ENCODE results near the gene CKB. TPM values are rescaled to one million over a fixed set of nuclear protein-coding genes. Genes with fewer than 3 reads are reported as not detected.
"Not testable (repeated sequence)": the region's sequence is repeated elsewhere in the genome, so short reads cannot be mapped to it uniquely, and the experiment has no call there.

Gene CKB
- total RNA-seq, 1 experiment from 2014 or later: 412 TPM

- Histone ChIP-seq H3K27me3 (ENCODE audit: control insufficient read depth, insufficient read depth, low read length) (peaks cover 15% of the 10 kb centered on the region), H3K36me3 (replicated peaks; ENCODE audit: control insufficient read depth, insufficient read depth, low read length) (no peaks in the 10 kb centered on the region; the same call in 1 of the 2 replicates), H3K4me3 (ENCODE audit: insufficient read depth, low read depth, low read length) (peak overlapping the region; percentile 90)
- DNase-seq: no peak
These were observed 5.5 kb upstream of the CKB start for GRCh38 chr14:103528146-103528586.

- Histone ChIP-seq H3K36me3 (replicated peaks; ENCODE audit: control insufficient read depth, insufficient read depth, low read length) (no peaks in the 10 kb centered on the region; the same call in 1 of the 2 replicates), H3K4me3 (ENCODE audit: insufficient read depth, low read depth, low read length) (no peak overlapping the region), H3K27me3 (ENCODE audit: control insufficient read depth, insufficient read depth, low read length) (peaks cover 15% of the 10 kb centered on the region)
- DNase-seq: no peak
These were observed 4.9 kb upstream of the CKB start for GRCh38 chr14:103527408-103528145.

- Histone ChIP-seq H3K27me3 (ENCODE audit: control insufficient read depth, insufficient read depth, low read length) (peaks cover 15% of the 10 kb centered on the region), H3K4me3 (ENCODE audit: insufficient read depth, low read depth, low read length) (no peak overlapping the region), H3K36me3 (replicated peaks; ENCODE audit: control insufficient read depth, insufficient read depth, low read length) (no peaks in the 10 kb centered on the region; the same call in 1 of the 2 replicates)
- DNase-seq: no peak
These were observed 4.3 kb upstream of the CKB start for GRCh38 chr14:103526914-103527248.

- H3K27me3 ChIP-seq (ENCODE audit: control insufficient read depth, insufficient read depth, low read length): peaks cover 15% of the 10 kb centered on the region
- H3K36me3 ChIP-seq (replicated peaks; ENCODE audit: control insufficient read depth, insufficient read depth, low read length): no peaks in the 10 kb centered on the region; the same call in 1 of the 2 replicates
- no peak for DNase-seq
- H3K4me3 ChIP-seq (ENCODE audit: insufficient read depth, low read depth, low read length): no peak overlapping the region
These were observed 3.8 kb upstream of the CKB start for GRCh38 chr14:103526247-103526913.

- H3K27me3 ChIP-seq (ENCODE audit: control insufficient read depth, insufficient read depth, low read length): peaks cover 15% of the 10 kb centered on the region
- not testable (repeated sequence) for H3K4me3 ChIP-seq (ENCODE audit: insufficient read depth, low read depth, low read length); DNase-seq; H3K36me3 ChIP-seq (replicated peaks; ENCODE audit: control insufficient read depth, insufficient read depth, low read length)
These were observed 3.0 kb upstream of the CKB start for GRCh38 chr14:103525430-103526246.

GRCh38 chr14:103524002-103524935 lies 1.6 kb upstream of the CKB start:
- Histone ChIP-seq H3K4me3 (ENCODE audit: insufficient read depth, low read depth, low read length) (no peak overlapping the region), H3K36me3 (replicated peaks; ENCODE audit: control insufficient read depth, insufficient read depth, low read length) (peaks cover 9% of the 10 kb centered on the region)

GRCh38 chr14:103523575-103523954 lies 935 bp upstream of the CKB start:
- no peak overlapping the region for H3K4me3 ChIP-seq (ENCODE audit: insufficient read depth, low read depth, low read length)
- peaks cover 10% of the 10 kb centered on the region for H3K36me3 ChIP-seq (replicated peaks; ENCODE audit: control insufficient read depth, insufficient read depth, low read length)
- peaks cover 15% of the 10 kb centered on the region for H3K27me3 ChIP-seq (ENCODE audit: control insufficient read depth, insufficient read depth, low read length)
- DNase-seq: peak; percentile 78

More at GRCh38 chr14:103524002-103524935, 1.6 kb upstream of the CKB start:
- H3K27me3 ChIP-seq (ENCODE audit: control insufficient read depth, insufficient read depth, low read length): peaks cover 15% of the 10 kb centered on the region
- DNase-seq: peak; percentile 69

GRCh38 chr14:103521951-103522563 lies 573 bp downstream of the CKB start:
- peaks cover 15% of the 10 kb centered on the region for H3K27me3 ChIP-seq (ENCODE audit: control insufficient read depth, insufficient read depth, low read length)
- peak overlapping the region; percentile 88 for H3K4me3 ChIP-seq (ENCODE audit: insufficient read depth, low read depth, low read length)
- peak; percentile 91 for DNase-seq
- H3K36me3 ChIP-seq (replicated peaks; ENCODE audit: control insufficient read depth, insufficient read depth, low read length): peaks cover 10% of the 10 kb centered on the region

- H3K4me3 ChIP-seq (ENCODE audit: insufficient read depth, low read depth, low read length): peak overlapping the region; percentile 88
- peaks cover 10% of the 10 kb centered on the region for H3K36me3 ChIP-seq (replicated peaks; ENCODE audit: control insufficient read depth, insufficient read depth, low read length)
- no peak for DNase-seq
- peaks cover 15% of the 10 kb centered on the region for H3K27me3 ChIP-seq (ENCODE audit: control insufficient read depth, insufficient read depth, low read length)
These were observed 1.1 kb downstream of the CKB start for GRCh38 chr14:103521438-103521950.

GRCh38 chr14:103520657-103521437 lies 1.8 kb downstream of the CKB start:
- peak; percentile 97 for DNase-seq
- Histone ChIP-seq H3K4me3 (ENCODE audit: insufficient read depth, low read depth, low read length) (peak overlapping the region; percentile 88), H3K36me3 (replicated peaks; ENCODE audit: control insufficient read depth, insufficient read depth, low read length) (peaks cover 10% of the 10 kb centered on the region), H3K27me3 (ENCODE audit: control insufficient read depth, insufficient read depth, low read length) (peaks cover 15% of the 10 kb centered on the region)

GRCh38 chr14:103520269-103520656 lies 2.4 kb downstream of the CKB start:
- Histone ChIP-seq H3K36me3 (replicated peaks; ENCODE audit: control insufficient read depth, insufficient read depth, low read length) (peaks cover 10% of the 10 kb centered on the region), H3K4me3 (ENCODE audit: insufficient read depth, low read depth, low read length) (no peak overlapping the region), H3K27me3 (ENCODE audit: control insufficient read depth, insufficient read depth, low read length) (peaks cover 15% of the 10 kb centered on the region)
- DNase-seq: no peak

GRCh38 chr14:103519837-103520212 lies 2.8 kb downstream of the CKB start:
- Histone ChIP-seq H3K36me3 (replicated peaks; ENCODE audit: control insufficient read depth, insufficient read depth, low read length) (peaks cover 10% of the 10 kb centered on the region), H3K4me3 (ENCODE audit: insufficient read depth, low read depth, low read length) (no peak overlapping the region), H3K27me3 (ENCODE audit: control insufficient read depth, insufficient read depth, low read length) (peaks cover 15% of the 10 kb centered on the region)
- DNase-seq: no peak

All from H7 (cell line).